GM12872 (cell line): Measurements from ENCODE around the gene KIF26B.

Experiments used
- TF ChIP-seq, protein P1 (sequence below): IDR thresholded peaks from 3 replicates; pipeline ENCODE4 v1.5.1; 2011; ENCODE audit warnings: low read depth, mild to moderate bottlenecking, low read length, moderate library complexity; ENCODE audit not compliant: insufficient read depth

KIF26B gene

GRCh38 chr1:245561665-245562234, 407.0 kb downstream of the KIF26B start:
- TF ChIP-seq, protein P1, sequence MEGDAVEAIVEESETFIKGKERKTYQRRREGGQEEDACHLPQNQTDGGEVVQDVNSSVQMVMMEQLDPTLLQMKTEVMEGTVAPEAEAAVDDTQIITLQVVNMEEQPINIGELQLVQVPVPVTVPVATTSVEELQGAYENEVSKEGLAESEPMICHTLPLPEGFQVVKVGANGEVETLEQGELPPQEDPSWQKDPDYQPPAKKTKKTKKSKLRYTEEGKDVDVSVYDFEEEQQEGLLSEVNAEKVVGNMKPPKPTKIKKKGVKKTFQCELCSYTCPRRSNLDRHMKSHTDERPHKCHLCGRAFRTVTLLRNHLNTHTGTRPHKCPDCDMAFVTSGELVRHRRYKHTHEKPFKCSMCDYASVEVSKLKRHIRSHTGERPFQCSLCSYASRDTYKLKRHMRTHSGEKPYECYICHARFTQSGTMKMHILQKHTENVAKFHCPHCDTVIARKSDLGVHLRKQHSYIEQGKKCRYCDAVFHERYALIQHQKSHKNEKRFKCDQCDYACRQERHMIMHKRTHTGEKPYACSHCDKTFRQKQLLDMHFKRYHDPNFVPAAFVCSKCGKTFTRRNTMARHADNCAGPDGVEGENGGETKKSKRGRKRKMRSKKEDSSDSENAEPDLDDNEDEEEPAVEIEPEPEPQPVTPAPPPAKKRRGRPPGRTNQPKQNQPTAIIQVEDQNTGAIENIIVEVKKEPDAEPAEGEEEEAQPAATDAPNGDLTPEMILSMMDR, result no peak

DNA sequence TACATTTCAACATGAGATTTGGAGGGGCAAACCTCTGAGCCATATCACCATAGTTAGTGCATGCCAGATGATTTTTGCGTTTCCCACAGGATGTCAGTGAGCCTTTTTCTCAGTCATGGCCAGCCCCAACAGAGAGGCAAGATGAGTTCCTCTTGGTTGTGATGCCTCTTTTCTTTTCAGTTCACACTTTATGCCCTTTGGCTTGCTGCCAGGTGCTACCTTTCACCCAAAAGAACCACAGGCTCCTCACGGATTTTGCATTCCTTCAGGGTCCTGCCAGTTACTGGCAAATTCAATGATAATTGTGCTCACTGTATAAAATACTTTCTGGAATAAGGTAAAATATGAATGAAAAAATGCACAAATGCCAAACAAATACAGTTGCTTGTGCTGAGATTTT, 411.3 kb downstream of the KIF26B start:
- TF ChIP-seq, protein P1, result no peak

GRCh38 chr1:245566952-245567351, 412.2 kb downstream of the KIF26B start:
- TF ChIP-seq, protein P1, result no peak

DNA sequence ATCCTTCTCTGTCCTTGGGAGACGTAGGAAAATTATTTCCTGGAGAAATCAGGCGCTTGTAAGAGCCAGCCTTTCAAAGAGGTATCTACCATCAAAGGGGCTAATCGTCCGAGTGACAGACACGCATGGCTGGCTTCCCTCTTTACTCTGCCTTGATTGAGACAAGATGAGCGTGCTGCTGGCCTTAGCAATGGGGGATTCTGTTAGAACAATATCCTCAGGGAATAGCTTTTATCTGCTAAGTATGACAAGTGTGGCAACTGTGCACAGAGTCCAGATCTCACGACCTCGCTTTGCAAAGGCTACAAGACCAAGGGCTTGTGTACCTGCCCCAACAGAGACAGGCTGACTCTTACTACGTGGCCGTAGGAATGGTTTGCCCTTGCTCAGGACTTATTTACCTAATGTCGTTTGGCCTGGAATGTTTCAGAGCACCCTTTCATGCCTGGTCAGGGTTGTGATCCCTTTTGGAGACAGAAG, 417.1 kb downstream of the KIF26B start:
- TF ChIP-seq, protein P1, result no peak

- TF ChIP-seq, protein P1, result no peak
These were observed 417.9 kb downstream of the KIF26B start for GRCh38 chr1:245572709-245573108.

DNA sequence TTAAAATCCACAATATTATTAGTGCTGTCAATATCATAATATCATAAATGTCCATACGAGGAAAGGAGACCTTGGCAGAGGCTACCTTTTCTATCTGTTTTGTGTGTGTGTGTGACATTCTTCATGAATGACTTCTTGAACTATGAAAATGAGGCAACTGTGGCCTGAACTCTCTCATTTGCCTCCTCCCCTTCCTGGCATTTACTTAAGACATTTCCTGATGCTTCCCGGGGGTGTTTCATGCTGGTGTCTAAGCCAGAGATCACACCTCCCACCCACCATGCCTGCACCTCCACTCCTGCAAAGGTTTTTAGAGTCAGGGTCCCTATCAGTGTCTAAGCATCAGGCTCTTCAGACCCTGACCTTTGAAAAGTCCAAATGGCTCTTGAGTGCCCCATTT, 420.9 kb downstream of the KIF26B start:
- TF ChIP-seq, protein P1, result no peak

DNA sequence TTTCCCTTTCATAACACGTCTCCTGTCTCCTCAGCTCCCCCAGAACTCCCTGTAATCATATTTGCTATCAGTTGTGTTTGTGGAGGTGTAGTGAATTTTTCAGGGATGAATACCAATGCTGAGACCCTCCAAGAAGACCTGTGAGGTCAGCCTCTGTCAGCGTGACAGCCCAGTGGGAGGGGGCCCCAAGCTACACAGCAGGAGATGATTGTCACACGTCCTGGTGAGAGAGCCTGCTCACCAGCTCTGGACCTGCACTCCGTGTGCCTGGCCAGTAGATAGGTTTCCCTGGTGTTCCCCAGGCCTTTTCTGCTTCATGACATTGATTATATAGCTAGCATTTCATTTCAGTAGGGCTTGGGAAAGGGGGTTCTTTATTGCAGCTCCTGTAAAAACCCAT, 421.5 kb downstream of the KIF26B start:
- TF ChIP-seq, protein P1, result no peak
